ENCODE measurements around the gene TRAK2. TPM values are rescaled to one million over a fixed set of nuclear protein-coding genes. Genes with fewer than 3 reads are reported as not detected.

Gene TRAK2
- total RNA-seq, 1 experiment from 2014 or later, result 15.2 TPM

- peak in 1 of 3 experiments; percentile 17; a peak in 1 of 6 replicates for TF ChIP-seq CTCF (IDR thresholded peaks at IDR 0.05 in 2 of 3, conservative IDR thresholded peaks at IDR 0.05 in 1 of 3; ENCODE audit: borderline replicate concordance in 1 of 3, insufficient read depth in 1 of 3, low read depth in 2 of 3, low read length in 2 of 3)
- no peak for TF ChIP-seq ZNF274 (IDR thresholded peaks at IDR 0.05; ENCODE audit: low read depth, low read length)
- TF ChIP-seq ZBTB33 (IDR thresholded peaks at IDR 0.05; ENCODE audit: extremely low read depth, insufficient replicate concordance, low read length), result no peak
- TF ChIP-seq EZH2phosphoT487 (IDR thresholded peaks at IDR 0.05; ENCODE audit: borderline replicate concordance), result no peak
- no peak for TF ChIP-seq EZH2 (IDR thresholded peaks at IDR 0.05)
Measured at GRCh38 chr2:201451292-201452057, at the start of gene TRAK2, which contains the start of gene STRADB (continued).

GRCh38 chr2:201500534-201500933 lies 49.3 kb upstream of the TRAK2 start:
- Histone ChIP-seq H3K79me2 (ENCODE audit: insufficient read depth, low read length) (no peaks in the 10 kb centered on the region), H3K27me3 (ENCODE audit: insufficient read depth, low read length) (no peaks in the 10 kb centered on the region), H2AFZ (ENCODE audit: low read depth, low read length, poor library complexity, severe bottlenecking) (no peak overlapping the region), H3K36me3 (ENCODE audit: control insufficient read depth in 1 of 2, insufficient read depth in 2 of 2, low read length in 2 of 2) (no peaks in the 10 kb centered on the region), H3K4me3 (replicated peaks in 1 of 2; ENCODE audit: low read depth in 1 of 2, low read length in 2 of 2) (no peak overlapping the region), H3K27ac (ENCODE audit: low read depth, low read length) (no peak overlapping the region), H3K4me2 (ENCODE audit: low read length) (no peak overlapping the region), H3K4me1 (ENCODE audit: control insufficient read depth in 1 of 2, insufficient read depth in 2 of 2, low read length in 2 of 2) (no peaks in the 10 kb centered on the region), H3K9me2 (ENCODE audit: insufficient read depth) (no peaks in the 10 kb centered on the region; the same call in 1 of the 2 replicates), H3K9me3 (ENCODE audit: control insufficient read depth in 1 of 2, insufficient read depth in 1 of 2, low read depth in 1 of 2, low read length in 2 of 2) (peaks cover 4 to 6% of the 10 kb centered on the region in 2 experiments; a peak in 2 of 4 replicates), H4K20me1 (ENCODE audit: insufficient read depth) (no peaks in the 10 kb centered on the region), H3K9ac (ENCODE audit: low read length) (no peak overlapping the region)
- intact Hi-C loops (cut with micrococcal nuclease), result no loop called here
- RAD21 ChIA-PET (ENCODE audit: low non-redundant PET in 1 of 2, low total read pairs in 2 of 2, uncharacterized antibody in 2 of 2, unreplicated experiment in 2 of 2), result no interaction called here
- DNase-seq (ENCODE audit: low read depth, low spot score), result no peak
- POLR2A ChIA-PET, result no interaction called here
- BruUV-seq (replicated peaks), result no TSS peak
- CTCF ChIA-PET, result no interaction called here
- no peak for ATAC-seq
- no peak for TF ChIP-seq JUND (IDR thresholded peaks at IDR 0.05)
